IPS-11a (cell line): Measurements from ENCODE around the gene TCN1.
"Not testable (repeated sequence)": the region's sequence is repeated elsewhere in the genome, so short reads cannot be mapped to it uniquely, and the experiment has no call there.

Experiments
- H3K4me3 ChIP-seq: one replicate; pipeline ENCODE4 v1.5.1; 2013; ENCODE audit warnings: low read depth, low read length, control low read depth

TCN1 gene

GRCh38 chr11:59866397-59866796 is at the start of gene TCN1:
TSS of gene TCN1 (minus strand) at chr11:59866487. CDS start at chr11:59866470, 17 bp downstream.
- H3K4me3 ChIP-seq, result no peak within 1 kb of the TSS

GRCh38 chr11:59903569-59903968 is 37.3 kb upstream of the TCN1 start:
- not testable (repeated sequence) for H3K4me3 ChIP-seq

GRCh38 chr11:59901306-59901705 is 35.0 kb upstream of the TCN1 start:
- H3K4me3 ChIP-seq, result no peak overlapping the region

GRCh38 chr11:59900366-59901126 is 34.3 kb upstream of the TCN1 start:
- no peak overlapping the region for H3K4me3 ChIP-seq

- no peak overlapping the region for H3K4me3 ChIP-seq
Observed at GRCh38 chr11:59899532-59899931, 33.2 kb upstream of the TCN1 start.

- H3K4me3 ChIP-seq, result no peak overlapping the region
Observed at GRCh38 chr11:59898650-59899049, 32.4 kb upstream of the TCN1 start.

GRCh38 chr11:59898046-59898445 is 31.8 kb upstream of the TCN1 start:
- no peak overlapping the region for H3K4me3 ChIP-seq

- H3K4me3 ChIP-seq, result no peak overlapping the region
Observed at GRCh38 chr11:59894616-59895015, 28.3 kb upstream of the TCN1 start.

- H3K4me3 ChIP-seq, result no peak overlapping the region
Observed at GRCh38 chr11:59891781-59892181, 25.5 kb upstream of the TCN1 start.

- H3K4me3 ChIP-seq, result not testable (repeated sequence)
Observed at GRCh38 chr11:59887156-59887555, 20.9 kb upstream of the TCN1 start.

GRCh38 chr11:59883597-59883996 is 17.3 kb upstream of the TCN1 start:
- H3K4me3 ChIP-seq, result no peak overlapping the region

- no peak overlapping the region for H3K4me3 ChIP-seq
Observed at GRCh38 chr11:59879567-59879966, 13.3 kb upstream of the TCN1 start.

- no peak within 1 kb of the TSS for H3K4me3 ChIP-seq
Observed at GRCh38 chr11:59878575-59878974, 12.3 kb upstream of the TCN1 start, which contains the start of gene OOSP3. TSS of gene OOSP3 (plus strand) at chr11:59878782. CDS start at chr11:59878809, 27 bp downstream.

- H3K4me3 ChIP-seq, result no peak overlapping the region
Observed at GRCh38 chr11:59877784-59878183, 11.5 kb upstream of the TCN1 start.

- H3K4me3 ChIP-seq, result no peak overlapping the region
Observed at GRCh38 chr11:59877325-59877724, 11.0 kb upstream of the TCN1 start.

- no peak overlapping the region for H3K4me3 ChIP-seq
Observed at GRCh38 chr11:59875856-59876519, 9.7 kb upstream of the TCN1 start.

- H3K4me3 ChIP-seq, result no peak overlapping the region
Observed at GRCh38 chr11:59872076-59872475, 5.8 kb upstream of the TCN1 start.

GRCh38 chr11:59867946-59868345 is 1.7 kb upstream of the TCN1 start:
- H3K4me3 ChIP-seq, result no peak overlapping the region

GRCh38 chr11:59866836-59867235 is 549 bp upstream of the TCN1 start:
- H3K4me3 ChIP-seq, result no peak overlapping the region

GRCh38 chr11:59865031-59865430 is 1.3 kb downstream of the TCN1 start:
- H3K4me3 ChIP-seq, result no peak overlapping the region

GRCh38 chr11:59862252-59862651 is 4.0 kb downstream of the TCN1 start:
- no peak overlapping the region for H3K4me3 ChIP-seq

GRCh38 chr11:59859673-59860072 is 6.6 kb downstream of the TCN1 start:
- no peak overlapping the region for H3K4me3 ChIP-seq
